Measurements from ENCODE around the gene CEP112.

CEP112 gene

DNA sequence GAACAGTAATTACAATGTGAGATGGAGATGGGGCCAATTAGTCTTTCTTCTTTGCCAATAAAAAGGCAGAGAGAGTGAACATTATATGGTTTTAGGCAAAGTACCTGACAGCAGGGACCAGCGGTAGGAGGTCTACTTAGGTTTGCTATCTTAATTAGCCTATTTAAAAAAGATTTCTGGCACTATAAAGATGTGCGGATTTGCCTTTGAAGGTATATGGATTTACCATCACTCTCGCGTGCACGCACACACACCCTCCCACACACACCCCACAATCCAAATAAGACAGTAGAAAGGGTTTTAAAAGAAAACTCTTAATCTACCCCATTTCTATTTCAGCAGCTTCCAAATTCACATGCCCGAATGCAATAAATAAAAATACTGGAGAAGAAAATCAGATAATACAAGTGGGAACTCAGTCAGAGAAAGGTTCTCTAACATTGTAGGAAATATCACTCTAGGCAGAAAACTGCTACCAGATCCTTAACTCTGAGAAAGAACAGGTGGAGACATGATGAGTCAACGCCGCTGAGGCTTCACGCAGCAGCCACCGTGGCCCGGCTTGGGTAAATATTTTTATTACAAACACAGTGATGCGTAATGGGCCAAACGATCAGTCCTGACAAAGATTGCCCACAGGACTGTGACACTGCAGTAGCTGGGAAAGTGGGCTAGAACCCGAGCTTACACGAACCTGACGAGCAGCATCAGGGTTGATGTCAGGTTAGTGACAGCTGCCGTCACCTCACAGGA, 563.9 kb downstream of the CEP112 start:
- no peak for TF ChIP-seq CTCF (IDR thresholded peaks at IDR 0.05; ENCODE audit: borderline replicate concordance, insufficient read depth, low read depth, low read length)
- H3K4me3 ChIP-seq (ENCODE audit: low read depth, low read length): no peak overlapping the region

- no peak overlapping the region for H3K4me3 ChIP-seq (ENCODE audit: low read depth, low read length)
- no peak for TF ChIP-seq CTCF (IDR thresholded peaks at IDR 0.05; ENCODE audit: borderline replicate concordance, insufficient read depth, low read depth, low read length)
These were observed 564.8 kb downstream of the CEP112 start for GRCh38 chr17:65627108-65627507.

GRCh38 chr17:65626451-65626850, 565.5 kb downstream of the CEP112 start:
- no peak for TF ChIP-seq CTCF (IDR thresholded peaks at IDR 0.05; ENCODE audit: borderline replicate concordance, insufficient read depth, low read depth, low read length)
- H3K4me3 ChIP-seq (ENCODE audit: low read depth, low read length): no peak overlapping the region

- TF ChIP-seq CTCF (IDR thresholded peaks at IDR 0.05; ENCODE audit: borderline replicate concordance, insufficient read depth, low read depth, low read length): no peak
- no peak overlapping the region for H3K4me3 ChIP-seq (ENCODE audit: low read depth, low read length)
These were observed 573.4 kb downstream of the CEP112 start for GRCh38 chr17:65618516-65618915.

DNA sequence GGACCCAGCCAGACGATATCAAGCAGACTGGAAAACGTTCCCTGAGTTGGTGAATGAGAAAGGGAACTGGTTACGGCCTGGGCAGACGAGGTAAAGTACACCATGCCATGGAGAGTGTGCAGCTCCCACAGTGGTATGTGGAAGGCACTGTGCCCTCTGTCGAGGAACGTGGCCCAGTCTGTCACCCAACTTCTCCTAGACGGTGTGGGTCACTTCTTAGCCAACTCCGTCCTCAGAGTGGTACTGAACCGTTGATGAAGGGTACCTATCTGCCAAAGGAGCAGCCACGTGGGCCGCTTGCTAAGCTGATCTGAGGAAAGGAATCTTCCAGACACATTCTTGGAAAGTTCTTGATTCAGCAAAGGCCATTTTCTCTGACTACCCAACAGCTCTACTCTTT, 574.4 kb downstream of the CEP112 start:
- H3K4me3 ChIP-seq (ENCODE audit: low read depth, low read length): no peak overlapping the region
- no peak for TF ChIP-seq CTCF (IDR thresholded peaks at IDR 0.05; ENCODE audit: borderline replicate concordance, insufficient read depth, low read depth, low read length)

GRCh38 chr17:65609749-65610148, 582.2 kb downstream of the CEP112 start:
- H3K4me3 ChIP-seq (ENCODE audit: low read depth, low read length): no peak overlapping the region
- TF ChIP-seq CTCF (IDR thresholded peaks at IDR 0.05; ENCODE audit: borderline replicate concordance, insufficient read depth, low read depth, low read length): no peak

DNA sequence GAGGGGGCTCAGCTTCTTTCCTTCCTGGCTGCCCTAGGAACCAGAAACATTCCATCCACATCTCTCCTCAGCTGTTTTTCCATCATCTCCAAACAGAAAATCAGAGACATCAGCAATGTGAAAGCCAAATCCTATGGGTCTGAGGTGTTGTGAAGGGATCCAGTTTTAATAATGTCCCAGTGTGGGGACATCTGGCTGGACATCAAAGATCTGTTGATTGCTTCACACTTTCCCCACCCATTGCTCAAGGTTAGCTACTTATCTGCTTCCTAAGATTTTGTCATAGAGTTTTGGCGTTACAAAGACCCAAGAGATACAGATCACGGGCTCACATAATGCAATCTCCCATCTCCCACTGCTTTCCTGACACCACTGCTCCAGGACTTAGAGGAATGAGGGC, 582.6 kb downstream of the CEP112 start:
- H3K4me3 ChIP-seq (ENCODE audit: low read depth, low read length): no peak overlapping the region
- no peak for TF ChIP-seq CTCF (IDR thresholded peaks at IDR 0.05; ENCODE audit: borderline replicate concordance, insufficient read depth, low read depth, low read length)
